Retinal pigment epithelial cell (primary cell): ENCODE measurements around the gene CFAP299.

Source experiments
- DNase-seq: peaks from one replicate; pipeline ENCODE4 v3.0.0-alpha.2; 2010; ENCODE audit warnings: low read depth
- H3K4me3 ChIP-seq: 2 replicates; pipeline ENCODE4 v1.5.1; 2011; ENCODE audit warnings: mild to moderate bottlenecking, low read length, control low read depth, moderate library complexity
- TF ChIP-seq, protein P1 (sequence below): conservative IDR thresholded peaks from 2 replicates; pipeline ENCODE4 v1.5.1; 2011; ENCODE audit warnings: low read depth, low read length, control low read depth, inconsistent platforms

Gene CFAP299

DNA sequence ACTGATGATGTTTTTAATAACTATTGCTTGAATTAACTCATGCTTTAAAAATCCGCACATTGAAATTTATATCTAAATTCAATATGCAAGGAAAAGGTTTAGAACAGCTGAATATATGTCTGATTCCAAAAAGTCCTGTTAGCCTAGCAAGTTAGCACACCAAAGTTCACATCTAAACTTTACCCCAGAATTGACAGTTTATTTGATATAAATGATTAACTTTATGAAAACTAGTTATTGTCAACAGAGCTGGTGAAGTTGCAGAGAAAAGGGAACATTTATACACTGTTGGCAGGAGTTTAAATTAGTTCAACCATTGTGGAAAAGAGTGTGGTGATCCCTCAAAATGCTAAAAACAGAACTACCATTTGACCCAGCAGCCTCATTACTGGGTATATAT is 574.4 kb downstream of the CFAP299 start:
- H3K4me3 ChIP-seq = no peak overlapping the region
- DNase-seq = no peak
- TF ChIP-seq, protein P1, sequence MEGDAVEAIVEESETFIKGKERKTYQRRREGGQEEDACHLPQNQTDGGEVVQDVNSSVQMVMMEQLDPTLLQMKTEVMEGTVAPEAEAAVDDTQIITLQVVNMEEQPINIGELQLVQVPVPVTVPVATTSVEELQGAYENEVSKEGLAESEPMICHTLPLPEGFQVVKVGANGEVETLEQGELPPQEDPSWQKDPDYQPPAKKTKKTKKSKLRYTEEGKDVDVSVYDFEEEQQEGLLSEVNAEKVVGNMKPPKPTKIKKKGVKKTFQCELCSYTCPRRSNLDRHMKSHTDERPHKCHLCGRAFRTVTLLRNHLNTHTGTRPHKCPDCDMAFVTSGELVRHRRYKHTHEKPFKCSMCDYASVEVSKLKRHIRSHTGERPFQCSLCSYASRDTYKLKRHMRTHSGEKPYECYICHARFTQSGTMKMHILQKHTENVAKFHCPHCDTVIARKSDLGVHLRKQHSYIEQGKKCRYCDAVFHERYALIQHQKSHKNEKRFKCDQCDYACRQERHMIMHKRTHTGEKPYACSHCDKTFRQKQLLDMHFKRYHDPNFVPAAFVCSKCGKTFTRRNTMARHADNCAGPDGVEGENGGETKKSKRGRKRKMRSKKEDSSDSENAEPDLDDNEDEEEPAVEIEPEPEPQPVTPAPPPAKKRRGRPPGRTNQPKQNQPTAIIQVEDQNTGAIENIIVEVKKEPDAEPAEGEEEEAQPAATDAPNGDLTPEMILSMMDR = no peak

DNA sequence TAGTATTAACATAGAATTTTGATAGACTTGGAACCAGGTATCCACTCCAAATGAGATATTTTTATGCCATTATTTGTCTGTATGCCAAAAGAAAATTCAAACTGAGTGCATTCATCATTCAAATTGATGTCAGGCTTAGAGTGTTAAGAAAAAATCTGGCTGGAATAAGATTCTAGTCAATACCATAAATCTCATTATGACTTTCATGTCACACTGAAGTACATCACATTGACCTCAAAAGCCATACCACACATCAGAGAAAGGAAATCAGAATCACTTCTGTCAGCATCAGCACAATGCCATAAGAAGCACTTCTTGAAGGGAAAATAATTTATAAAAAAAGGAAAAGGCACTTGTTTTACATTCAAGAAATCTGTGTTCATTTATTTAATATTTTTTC is 575.9 kb downstream of the CFAP299 start:
- no peak for DNase-seq
- H3K4me3 ChIP-seq = no peak overlapping the region
- TF ChIP-seq, protein P1 = no peak

DNA sequence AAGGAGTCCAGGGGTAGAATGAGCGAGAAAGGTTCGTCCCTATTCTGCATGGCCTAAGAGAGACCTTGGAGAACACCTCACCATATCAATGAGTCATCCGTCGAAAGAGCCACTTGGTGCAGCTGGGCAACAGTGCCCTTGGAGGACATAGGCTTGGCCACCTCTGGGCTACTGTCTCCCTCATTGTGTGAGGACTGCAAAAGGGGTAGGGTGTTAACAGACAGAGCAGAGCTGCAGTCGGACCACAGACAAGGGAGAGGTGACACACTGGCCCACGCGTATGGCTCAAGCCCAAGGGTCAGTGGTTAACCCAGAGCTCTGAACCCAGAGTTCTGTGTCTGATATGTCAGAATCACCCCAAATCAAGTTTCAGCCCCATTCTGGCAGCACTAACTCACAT is 576.8 kb downstream of the CFAP299 start:
- H3K4me3 ChIP-seq = no peak overlapping the region
- DNase-seq = no peak
- TF ChIP-seq, protein P1 = no peak

DNA sequence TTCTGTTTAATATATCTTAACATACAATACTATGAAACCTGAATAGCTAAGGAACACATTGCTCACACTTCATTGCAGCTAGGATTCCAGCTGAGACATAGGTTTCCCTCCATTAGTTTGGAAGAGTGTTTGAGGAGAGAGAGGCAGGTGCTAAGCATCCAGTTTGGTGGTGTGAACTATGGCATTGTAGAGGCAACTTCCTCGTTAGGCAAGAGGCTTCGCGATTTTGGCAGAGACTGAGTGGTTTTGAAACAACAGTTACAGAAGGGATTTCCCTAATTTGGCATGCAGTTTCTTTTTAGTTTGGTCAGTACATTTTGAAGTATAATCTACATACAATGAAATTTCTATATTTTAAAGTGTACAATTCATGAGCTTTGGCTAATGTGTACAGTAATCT is 577.9 kb downstream of the CFAP299 start:
- no peak for DNase-seq
- TF ChIP-seq, protein P1 = no peak
- H3K4me3 ChIP-seq = no peak overlapping the region

DNA sequence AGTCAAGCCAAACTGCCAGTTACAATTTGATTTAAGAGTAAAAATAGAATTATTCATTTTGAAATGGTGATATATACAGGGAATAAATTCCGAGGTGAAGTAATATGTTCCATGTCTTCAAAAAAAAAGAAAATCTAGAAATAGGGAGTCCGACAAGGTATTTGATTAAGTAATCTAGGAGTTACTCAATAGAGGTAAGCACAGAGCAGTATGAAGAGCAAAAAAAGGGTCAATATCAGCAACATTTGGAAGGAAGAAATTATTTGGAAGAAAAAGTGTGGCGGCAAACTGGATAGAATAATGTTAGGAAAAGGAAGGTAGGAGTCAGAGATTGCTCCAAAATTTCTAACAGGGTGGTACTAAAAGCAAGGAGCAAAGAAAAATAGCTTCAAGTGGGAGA is 581.2 kb downstream of the CFAP299 start:
- TF ChIP-seq, protein P1 = no peak
- no peak for DNase-seq

DNA sequence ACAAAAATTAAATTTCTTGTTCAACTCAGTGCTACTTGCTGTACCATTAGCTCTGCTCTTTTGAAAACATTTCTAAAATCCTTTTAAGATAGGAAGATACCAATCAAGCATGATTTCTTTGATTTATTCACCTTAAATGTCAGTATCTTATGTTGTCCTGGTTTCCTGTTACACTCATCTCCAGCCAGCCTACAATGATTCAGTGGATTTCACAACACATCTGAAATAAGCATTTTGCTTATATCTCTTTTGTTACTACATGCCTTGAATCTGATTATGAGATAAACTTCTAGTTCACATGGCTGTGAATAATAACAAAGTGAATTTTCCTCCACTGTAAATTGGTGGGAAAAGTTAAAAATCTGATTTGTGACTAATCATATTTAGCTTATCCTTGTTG is 582.5 kb downstream of the CFAP299 start:
- TF ChIP-seq, protein P1 = no peak
- peak; percentile 34 for DNase-seq
- H3K4me3 ChIP-seq = no peak overlapping the region

More for the DNA sequence above, 581.2 kb downstream of the CFAP299 start:
- no peak overlapping the region for H3K4me3 ChIP-seq

DNA sequence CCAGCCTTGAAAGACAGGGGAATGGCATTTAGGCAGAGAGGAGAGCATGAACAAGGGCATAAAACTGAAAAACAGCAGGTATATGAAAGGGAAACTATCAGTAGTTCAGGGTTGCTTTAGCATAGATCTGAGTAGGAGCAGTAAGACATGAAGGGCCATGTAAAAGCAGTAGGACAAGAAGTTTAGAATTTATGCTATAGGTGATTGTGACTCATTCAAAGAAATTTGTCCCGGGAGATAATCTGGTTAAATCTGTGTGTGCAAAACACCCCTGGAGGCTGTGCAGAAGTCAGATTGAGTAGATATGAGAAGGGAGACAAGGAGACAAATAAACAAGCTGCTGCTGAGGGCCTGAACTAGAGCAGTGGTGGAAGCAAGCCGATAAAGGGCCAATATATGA is 585.9 kb downstream of the CFAP299 start:
- H3K4me3 ChIP-seq = no peak overlapping the region
- TF ChIP-seq, protein P1 = no peak
- no peak for DNase-seq
